Measurements from ENCODE around the gene IQCN. TPM values are rescaled to one million over a fixed set of nuclear protein-coding genes. Genes with fewer than 3 reads are reported as not detected.

Gene IQCN
- total RNA-seq, 2 experiments from 2014 or later, result 0.38 to 1.1 TPM

- no peak overlapping the region for H3K4me3 ChIP-seq (ENCODE audit: low read depth, low read length, poor library complexity, severe bottlenecking)
- H3K9me2 ChIP-seq (ENCODE audit: insufficient read depth, low read length), result no peaks in the 10 kb centered on the region
- H3K79me2 ChIP-seq (ENCODE audit: insufficient read depth, low read depth, low read length), result no peaks in the 10 kb centered on the region
- H3K4me1 ChIP-seq (ENCODE audit: insufficient read depth, low read length, poor library complexity, severe bottlenecking), result peaks cover 16% of the 10 kb centered on the region
- ChIA-PET POLR2A (interaction anchor here (0.7 to 1.0 kb wide), 2 partner anchors 40 to 53 kb away, joined by 4 to 5 read pairs; no protein-coding TSS in a partner anchor), CTCF (ENCODE audit: unreplicated experiment) (interaction anchor here (0.6 kb wide), 1 partner anchor 116 kb away, joined by 3 read pairs; no protein-coding TSS in a partner anchor)
- no peaks in the 10 kb centered on the region for H4K20me1 ChIP-seq (ENCODE audit: insufficient read depth, low read length)
- TF ChIP-seq, protein P1, sequence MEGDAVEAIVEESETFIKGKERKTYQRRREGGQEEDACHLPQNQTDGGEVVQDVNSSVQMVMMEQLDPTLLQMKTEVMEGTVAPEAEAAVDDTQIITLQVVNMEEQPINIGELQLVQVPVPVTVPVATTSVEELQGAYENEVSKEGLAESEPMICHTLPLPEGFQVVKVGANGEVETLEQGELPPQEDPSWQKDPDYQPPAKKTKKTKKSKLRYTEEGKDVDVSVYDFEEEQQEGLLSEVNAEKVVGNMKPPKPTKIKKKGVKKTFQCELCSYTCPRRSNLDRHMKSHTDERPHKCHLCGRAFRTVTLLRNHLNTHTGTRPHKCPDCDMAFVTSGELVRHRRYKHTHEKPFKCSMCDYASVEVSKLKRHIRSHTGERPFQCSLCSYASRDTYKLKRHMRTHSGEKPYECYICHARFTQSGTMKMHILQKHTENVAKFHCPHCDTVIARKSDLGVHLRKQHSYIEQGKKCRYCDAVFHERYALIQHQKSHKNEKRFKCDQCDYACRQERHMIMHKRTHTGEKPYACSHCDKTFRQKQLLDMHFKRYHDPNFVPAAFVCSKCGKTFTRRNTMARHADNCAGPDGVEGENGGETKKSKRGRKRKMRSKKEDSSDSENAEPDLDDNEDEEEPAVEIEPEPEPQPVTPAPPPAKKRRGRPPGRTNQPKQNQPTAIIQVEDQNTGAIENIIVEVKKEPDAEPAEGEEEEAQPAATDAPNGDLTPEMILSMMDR (conservative IDR thresholded peaks at IDR 0.05; ENCODE audit: low read length), result no peak
- no peak for TF ChIP-seq EZH2phosphoT487 (IDR thresholded peaks at IDR 0.05; ENCODE audit: borderline replicate concordance, low read depth, low read length)
- intact Hi-C loops (cut with micrococcal nuclease; ENCODE audit: unreplicated experiment), result loop anchor here (2.0 kb wide), 1 partner anchor 21 kb away; no protein-coding TSS in a partner anchor
- no TSS peak for BruUV-seq (replicated peaks)
- no peak for DNase-seq (ENCODE audit: low spot score)
- H3K27ac ChIP-seq (ENCODE audit: low read depth, low read length, poor library complexity, severe bottlenecking), result no peak overlapping the region
- no peak overlapping the region for H2AFZ ChIP-seq (ENCODE audit: low read length)
- no peaks in the 10 kb centered on the region for H3K36me3 ChIP-seq (ENCODE audit: insufficient read depth, low read length)
- H3K4me2 ChIP-seq (ENCODE audit: low read length), result no peak overlapping the region
- H3K9me3 ChIP-seq (ENCODE audit: low read length), result no peaks in the 10 kb centered on the region
Measured at GRCh38 chr19:18249834-18250233, 24.4 kb downstream of the IQCN start.

- no peak overlapping the region for H3K27ac ChIP-seq (ENCODE audit: low read depth, low read length, poor library complexity, severe bottlenecking)
- H3K9me2 ChIP-seq (ENCODE audit: insufficient read depth, low read length), result no peaks in the 10 kb centered on the region
- CTCF ChIA-PET (ENCODE audit: unreplicated experiment), result no interaction called here
- no peak overlapping the region for H3K4me2 ChIP-seq (ENCODE audit: low read length)
- H3K79me2 ChIP-seq (ENCODE audit: insufficient read depth, low read depth, low read length), result no peaks in the 10 kb centered on the region
- TF ChIP-seq EZH2phosphoT487 (IDR thresholded peaks at IDR 0.05; ENCODE audit: borderline replicate concordance, low read depth, low read length), result no peak
- TF ChIP-seq, protein P1 (conservative IDR thresholded peaks at IDR 0.05; ENCODE audit: low read length), result no peak
- no peaks in the 10 kb centered on the region for H3K9me3 ChIP-seq (ENCODE audit: low read length)
- H2AFZ ChIP-seq (ENCODE audit: low read length), result no peak overlapping the region
- no peaks in the 10 kb centered on the region for H3K4me1 ChIP-seq (ENCODE audit: insufficient read depth, low read length, poor library complexity, severe bottlenecking)
- BruUV-seq (replicated peaks), result no TSS peak
- POLR2A ChIA-PET, result interaction anchor here (0.6 to 0.8 kb wide), 2 partner anchors 9 to 102 kb away, joined by 3 to 4 read pairs; no protein-coding TSS in a partner anchor
- intact Hi-C loops (cut with micrococcal nuclease; ENCODE audit: unreplicated experiment), result no loop called here
- DNase-seq (ENCODE audit: low spot score), result no peak
- H3K4me3 ChIP-seq (ENCODE audit: low read depth, low read length, poor library complexity, severe bottlenecking), result no peak overlapping the region
- H4K20me1 ChIP-seq (ENCODE audit: insufficient read depth, low read length), result no peaks in the 10 kb centered on the region
- H3K36me3 ChIP-seq (ENCODE audit: insufficient read depth, low read length), result no peaks in the 10 kb centered on the region
Measured at GRCh38 chr19:18245297-18245696, 29.0 kb downstream of the IQCN start.

DNA sequence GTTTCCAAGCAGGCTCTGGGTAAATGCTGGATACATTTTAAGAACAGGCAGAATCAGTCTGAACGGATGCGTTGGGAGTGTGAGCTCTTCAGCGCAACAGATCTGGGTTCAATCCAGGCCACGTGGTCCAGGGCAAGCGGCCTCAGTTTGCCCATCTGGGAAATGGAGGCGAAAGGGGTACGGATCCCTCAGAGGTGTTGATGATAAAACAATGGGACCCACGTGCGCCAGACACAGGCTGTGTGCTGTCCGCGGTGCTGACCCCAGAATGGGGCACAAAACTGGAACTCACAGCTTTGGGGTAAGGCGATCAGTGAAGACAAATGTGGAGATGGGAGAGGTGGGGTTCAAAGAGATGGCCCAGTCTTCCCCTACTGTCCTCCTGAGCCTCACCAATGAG is 34.9 kb downstream of the IQCN start:
- ChIA-PET POLR2A (interaction anchor here (1.2 kb wide), 1 partner anchor 40 kb away, joined by 4 read pairs; no protein-coding TSS in a partner anchor), CTCF (ENCODE audit: unreplicated experiment) (no interaction called here)
- Histone ChIP-seq H3K27ac (ENCODE audit: low read depth, low read length, poor library complexity, severe bottlenecking) (no peak overlapping the region), H3K9me2 (ENCODE audit: insufficient read depth, low read length) (no peaks in the 10 kb centered on the region), H3K79me2 (ENCODE audit: insufficient read depth, low read depth, low read length) (no peaks in the 10 kb centered on the region), H2AFZ (ENCODE audit: low read length) (no peak overlapping the region), H4K20me1 (ENCODE audit: insufficient read depth, low read length) (no peaks in the 10 kb centered on the region), H3K4me1 (ENCODE audit: insufficient read depth, low read length, poor library complexity, severe bottlenecking) (no peaks in the 10 kb centered on the region), H3K4me3 (ENCODE audit: low read depth, low read length, poor library complexity, severe bottlenecking) (no peak overlapping the region), H3K4me2 (ENCODE audit: low read length) (no peak overlapping the region), H3K36me3 (ENCODE audit: insufficient read depth, low read length) (no peaks in the 10 kb centered on the region), H3K9me3 (ENCODE audit: low read length) (no peaks in the 10 kb centered on the region)
- TF ChIP-seq, protein P1 (conservative IDR thresholded peaks at IDR 0.05; ENCODE audit: low read length), result no peak
- no peak for TF ChIP-seq EZH2phosphoT487 (IDR thresholded peaks at IDR 0.05; ENCODE audit: borderline replicate concordance, low read depth, low read length)
- intact Hi-C loops (cut with micrococcal nuclease; ENCODE audit: unreplicated experiment), result no loop called here
- no TSS peak for BruUV-seq (replicated peaks)
- no peak for DNase-seq (ENCODE audit: low spot score)
